DMS53 treated with DMSO at 0.1 percent for 48 hours (cell line): ENCODE results near the gene NUCB1.

ENCODE experiments used
- DNase-seq: peaks from one replicate; lab custom pipeline; 2025; ENCODE audit not compliant: unreplicated experiment; lab: John Stamatoyannopoulos, UW

NUCB1 gene

DNA sequence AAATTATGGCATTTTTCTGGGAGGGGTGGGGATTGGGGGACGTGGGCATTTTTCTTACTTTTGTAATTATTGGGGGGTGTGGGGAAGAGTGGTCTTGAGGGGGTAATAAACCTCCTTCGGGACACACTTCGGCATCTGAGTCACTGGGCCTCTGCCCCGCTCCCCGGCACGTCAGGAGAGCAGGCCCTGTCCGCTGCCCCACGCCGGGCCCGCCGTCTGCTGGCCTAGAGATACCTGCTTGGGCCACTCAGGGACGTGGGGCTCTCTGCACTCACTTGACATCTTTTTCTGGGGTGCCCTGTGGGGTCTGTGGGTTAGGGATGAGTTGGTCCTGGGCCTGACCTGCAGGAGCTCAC is 61.5 kb downstream of the NUCB1 start:
- no peak for DNase-seq

GRCh38 chr19:48962029-48962848 is 62.1 kb downstream of the NUCB1 start:
- DNase-seq: peak; percentile 73

DNA sequence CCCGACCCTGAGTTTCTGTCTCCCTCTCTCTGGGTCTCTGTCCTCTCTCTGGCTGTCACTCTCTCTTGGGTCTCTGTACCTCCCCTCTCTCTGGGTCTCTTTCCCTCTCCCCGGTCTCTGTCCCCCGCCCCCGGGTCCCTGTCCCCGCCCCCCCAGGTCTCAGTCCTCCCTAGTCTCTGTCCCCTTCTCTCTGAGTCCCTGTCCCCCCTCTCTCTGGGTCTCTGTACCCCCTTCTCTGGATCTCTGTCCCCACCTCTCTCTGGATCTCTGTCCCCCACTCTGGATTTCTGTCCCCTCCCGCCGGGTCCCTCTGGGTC is 62.7 kb downstream of the NUCB1 start:
- no peak for DNase-seq

DNA sequence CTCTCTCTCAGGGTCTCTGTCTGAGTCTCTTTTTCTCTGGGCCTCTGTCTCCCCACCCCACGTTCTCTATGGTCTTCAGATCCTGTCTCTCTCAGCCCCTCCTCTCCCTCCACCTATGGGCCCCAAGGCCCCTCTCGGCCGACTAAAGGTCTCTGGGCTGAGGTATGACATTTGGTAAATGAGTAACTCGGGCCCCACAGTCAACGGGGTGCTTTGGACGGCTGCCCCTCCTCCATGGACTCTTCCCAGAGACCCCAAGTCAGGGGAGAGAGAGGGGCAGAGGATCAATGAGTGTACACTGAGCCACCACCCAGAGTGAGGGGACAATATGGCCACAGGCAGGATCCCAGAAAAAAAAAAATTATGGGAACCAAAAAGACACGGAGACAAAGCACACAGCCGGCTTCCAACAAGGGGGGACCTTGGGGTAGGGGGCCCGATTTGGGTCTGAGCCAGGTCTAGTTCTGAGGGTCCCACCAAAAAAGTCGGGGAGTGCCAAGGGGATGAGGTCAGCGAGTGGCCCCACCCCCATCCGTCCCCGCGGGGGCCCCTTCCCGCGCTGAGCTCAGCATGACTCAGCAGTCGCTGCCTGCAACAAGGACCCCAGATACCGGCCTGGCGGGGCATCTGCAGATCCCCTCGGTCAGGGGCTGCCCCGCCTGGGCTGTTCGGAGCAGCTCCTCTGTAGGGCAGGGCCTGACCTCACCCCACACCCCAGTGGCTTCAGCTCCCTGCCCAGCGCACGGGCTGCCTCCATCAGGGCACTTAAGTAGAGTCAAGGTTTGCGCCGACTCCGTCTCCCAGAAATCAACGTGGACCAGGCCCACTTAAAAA is 63.5 kb downstream of the NUCB1 start:
- peak; percentile 12 for DNase-seq

GRCh38 chr19:48964205-48965039 is 64.3 kb downstream of the NUCB1 start:
- DNase-seq: peak; percentile 36

DNA sequence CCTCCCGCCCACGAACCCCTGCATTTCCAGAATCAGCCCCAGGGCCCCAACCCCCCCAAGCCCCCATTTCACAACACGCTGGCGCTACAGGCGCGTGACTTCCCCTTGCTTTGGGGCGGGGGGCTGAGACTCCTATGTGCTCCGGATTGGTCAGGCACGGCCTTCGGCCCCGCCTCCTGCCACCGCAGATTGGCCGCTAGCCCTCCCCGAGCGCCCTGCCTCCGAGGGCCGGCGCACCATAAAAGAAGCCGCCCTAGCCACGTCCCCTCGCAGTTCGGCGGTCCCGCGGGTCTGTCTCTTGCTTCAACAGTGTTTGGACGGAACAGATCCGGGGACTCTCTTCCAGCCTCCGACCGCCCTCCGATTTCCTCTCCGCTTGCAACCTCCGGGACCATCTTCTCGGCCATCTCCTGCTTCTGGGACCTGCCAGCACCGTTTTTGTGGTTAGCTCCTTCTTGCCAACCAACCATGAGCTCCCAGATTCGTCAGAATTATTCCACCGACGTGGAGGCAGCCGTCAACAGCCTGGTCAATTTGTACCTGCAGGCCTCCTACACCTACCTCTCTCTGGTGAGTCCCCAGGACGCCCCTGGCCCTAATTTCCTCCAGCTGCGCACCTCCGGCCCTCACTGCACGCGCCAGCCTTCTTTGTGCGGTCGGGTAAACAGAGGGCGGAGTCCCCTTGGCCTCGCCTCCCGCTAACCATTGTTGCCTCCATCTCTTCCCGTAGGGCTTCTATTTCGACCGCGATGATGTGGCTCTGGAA is 65.1 kb downstream of the NUCB1 start, which contains the start of gene FTL:
FTL (plus strand) TSS at position 270 of the 766 bp plus-strand sequence; CDS start at position 469, 199 bp downstream.
- DNase-seq: peak; percentile 81

GRCh38 chr19:48965806-48966540 is 65.9 kb downstream of the NUCB1 start:
- peak; percentile 67 for DNase-seq

DNA sequence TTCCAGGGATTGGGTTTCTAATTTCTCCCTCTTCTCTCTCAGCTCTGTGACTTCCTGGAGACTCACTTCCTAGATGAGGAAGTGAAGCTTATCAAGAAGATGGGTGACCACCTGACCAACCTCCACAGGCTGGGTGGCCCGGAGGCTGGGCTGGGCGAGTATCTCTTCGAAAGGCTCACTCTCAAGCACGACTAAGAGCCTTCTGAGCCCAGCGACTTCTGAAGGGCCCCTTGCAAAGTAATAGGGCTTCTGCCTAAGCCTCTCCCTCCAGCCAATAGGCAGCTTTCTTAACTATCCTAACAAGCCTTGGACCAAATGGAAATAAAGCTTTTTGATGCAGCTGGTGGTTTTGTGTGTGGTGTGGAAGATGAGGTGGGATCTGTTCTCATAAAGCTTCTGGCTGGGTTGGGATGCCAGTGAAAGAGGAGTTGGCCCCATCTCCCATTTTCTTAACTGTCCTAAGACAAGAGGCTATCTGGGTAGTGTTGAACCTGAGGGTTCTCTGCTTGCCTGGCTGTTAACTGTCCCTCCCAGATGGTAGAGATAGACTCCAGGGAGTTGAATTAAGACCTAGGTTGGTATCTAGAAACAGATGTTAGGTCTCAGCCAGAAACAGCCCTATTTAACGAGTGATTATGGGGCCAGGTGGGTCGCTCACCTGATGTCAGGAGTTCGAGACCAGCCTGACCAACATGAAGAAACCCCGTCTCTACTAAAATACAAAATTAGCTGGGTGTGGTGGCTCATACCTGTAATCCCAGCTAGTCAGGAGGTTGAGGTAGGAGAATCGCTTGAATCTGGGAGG is 66.6 kb downstream of the NUCB1 start:
- DNase-seq: no peak

DNA sequence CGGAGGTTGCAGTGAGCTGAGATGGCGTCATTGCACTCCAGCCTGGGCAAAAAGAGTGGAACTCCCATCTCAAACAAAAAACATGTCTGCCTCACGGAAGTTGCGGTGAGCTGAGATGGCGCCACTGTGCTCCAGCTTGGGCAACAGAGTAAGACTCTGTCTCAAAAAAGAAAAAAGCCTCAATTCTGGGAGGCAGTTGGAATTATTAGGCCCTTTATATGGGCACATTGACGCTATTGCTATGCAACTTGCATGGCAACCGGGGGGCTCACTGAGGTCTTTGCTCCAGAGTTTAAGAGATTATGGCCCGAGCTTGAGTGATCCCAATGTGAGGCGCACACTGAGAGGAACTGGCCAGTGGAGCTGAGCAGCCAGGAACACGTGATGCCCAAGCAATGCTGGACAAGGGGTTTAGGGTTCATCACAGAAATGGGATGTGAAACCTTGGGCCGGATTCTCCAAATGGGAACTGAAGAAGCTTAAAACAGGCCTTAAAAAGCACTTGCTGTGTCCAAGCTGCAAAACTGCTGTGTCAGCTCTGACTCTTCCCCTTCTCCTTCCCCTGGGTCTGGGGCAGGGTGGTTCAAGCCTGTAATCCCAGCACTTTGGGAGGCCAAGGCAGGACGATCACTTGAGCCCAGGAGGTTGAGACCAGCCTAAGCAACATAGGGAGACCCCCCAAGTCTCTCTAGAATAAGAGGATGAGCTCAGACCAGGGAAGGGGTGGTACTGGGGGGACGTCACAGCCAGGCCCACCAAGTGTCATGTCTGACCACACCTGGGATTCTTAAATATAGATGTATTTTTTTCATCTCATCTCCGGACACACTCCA is 67.5 kb downstream of the NUCB1 start:
- no peak for DNase-seq

GRCh38 chr19:48968179-48968661 is 68.1 kb downstream of the NUCB1 start:
- DNase-seq: no peak

DNA sequence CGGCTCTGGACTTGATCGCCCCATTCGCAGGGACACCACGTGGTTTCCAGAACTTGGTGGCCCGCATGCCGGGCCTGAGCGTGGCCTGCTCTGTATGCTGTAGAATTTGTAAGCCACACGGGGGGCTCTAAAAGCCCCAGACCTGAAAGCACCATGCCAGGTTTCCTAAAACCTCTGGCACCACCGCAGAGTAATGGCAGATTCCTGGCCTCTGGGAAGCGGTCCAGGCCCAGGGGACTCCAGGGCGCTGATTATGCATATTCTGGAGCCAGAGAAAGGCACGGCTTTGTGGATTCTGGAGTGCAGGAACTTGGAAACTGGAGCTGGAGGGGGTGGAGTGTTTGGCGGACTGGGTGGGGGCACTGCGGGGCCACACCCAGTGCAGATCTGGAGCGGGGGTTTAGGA is 68.7 kb downstream of the NUCB1 start:
- no peak for DNase-seq

- no peak for DNase-seq
These were observed 69.4 kb downstream of the NUCB1 start for GRCh38 chr19:48969276-48970138.

DNA sequence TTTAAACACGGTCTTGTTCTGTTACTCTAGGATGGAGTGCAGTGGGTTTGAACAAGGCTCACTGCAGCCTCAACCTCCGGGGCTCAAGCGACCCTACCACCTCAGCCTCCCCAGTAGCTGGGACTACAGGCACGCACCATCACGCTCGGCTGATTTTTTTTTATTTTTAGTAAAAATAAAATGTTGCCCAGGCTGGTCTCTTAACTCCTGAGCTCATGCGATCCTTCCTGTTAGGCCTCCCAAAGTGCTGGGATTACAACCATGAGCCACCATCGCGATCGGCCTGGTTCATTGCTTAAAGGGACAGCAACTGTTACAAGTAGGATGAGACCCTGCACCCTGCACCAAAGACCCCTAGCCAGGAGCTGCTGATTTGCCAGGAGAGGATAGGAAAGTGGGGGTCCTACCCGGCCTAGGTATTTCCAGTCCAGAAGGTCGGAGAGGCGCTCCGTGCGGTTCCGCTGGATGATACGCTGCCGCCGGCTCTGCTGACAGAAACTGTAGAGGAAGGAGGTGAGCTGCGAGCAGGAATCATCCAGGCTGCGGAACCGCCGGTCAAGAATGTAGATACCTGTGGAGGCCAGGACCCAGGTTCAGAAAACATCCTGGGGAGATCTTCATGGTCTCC is 70.1 kb downstream of the NUCB1 start:
- DNase-seq: no peak

DNA sequence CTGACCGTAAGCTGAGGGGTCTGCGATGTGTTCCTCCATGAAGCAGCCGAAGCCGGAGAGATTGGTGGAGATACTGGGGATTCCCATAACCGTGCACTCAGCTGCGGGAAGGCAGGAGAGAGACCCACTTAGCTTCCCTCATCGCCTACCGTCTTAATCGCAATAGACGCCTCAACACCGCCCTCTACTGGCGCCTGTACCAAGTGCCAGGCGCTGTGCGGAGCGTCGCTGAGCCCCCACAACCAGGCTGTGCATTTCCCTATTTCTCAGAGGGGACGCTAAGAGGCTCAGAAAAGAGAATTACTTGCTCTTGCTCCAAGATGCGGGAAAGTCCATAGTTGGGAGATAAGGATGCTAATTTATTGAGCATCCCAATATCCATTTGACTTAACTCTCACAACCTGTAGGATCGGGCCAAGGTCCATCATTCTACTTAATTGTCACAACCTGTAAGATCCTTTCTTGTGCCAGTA is 70.8 kb downstream of the NUCB1 start:
- DNase-seq: peak; percentile 66
